Measurements from ENCODE around the gene RPS2.
"Not testable (repeated sequence)": the region's sequence is repeated elsewhere in the genome, so short reads cannot be mapped to it uniquely, and the experiment has no call there.

The RPS2 gene

DNA sequence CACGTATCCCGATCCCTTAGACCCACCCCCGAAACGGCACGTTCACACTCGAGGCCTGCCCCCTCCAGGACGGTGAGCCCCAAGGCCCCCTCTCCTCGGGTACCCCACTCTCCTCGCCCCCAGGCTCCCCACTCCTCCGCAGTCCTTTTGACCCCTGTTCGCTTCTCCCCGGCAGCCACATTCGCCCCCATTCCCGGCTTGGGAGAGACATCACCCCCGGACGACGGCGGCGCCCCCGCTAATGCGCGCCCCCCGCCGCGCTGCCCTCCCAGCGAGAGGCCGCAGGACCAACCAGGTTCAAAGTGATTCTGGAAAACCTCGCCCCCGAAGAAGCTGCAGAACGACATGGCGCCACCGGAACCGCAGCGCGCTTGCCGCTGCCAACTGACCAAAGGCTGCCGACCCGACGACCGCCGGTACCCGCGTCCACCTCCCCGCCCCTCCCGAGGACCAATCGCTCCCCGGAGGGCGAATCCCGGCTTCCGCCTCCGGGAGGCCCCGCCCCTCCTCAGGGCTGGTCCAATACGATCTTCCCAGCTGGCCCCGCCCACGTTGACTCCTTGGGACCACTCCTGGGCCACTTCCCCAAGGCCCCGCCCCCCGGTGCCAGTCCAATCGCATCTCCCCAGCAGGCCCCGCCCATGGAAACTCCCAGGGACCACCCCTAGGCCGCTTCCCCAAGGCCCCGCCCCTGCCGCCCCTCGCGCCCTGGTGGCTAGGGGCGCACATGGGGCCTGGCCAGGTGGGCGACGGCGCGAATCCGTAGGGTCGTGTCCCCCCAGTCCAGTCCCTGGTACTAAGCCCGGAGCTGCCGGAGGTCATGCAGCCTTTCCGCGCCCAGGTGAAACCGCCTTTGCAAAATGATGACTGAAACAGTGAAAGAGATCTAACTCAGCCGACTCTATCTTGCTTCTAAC lies 21.6 kb downstream of the RPS2 start, which contains the start of gene MSRB1:
TSS of gene MSRB1 (minus strand) at position 390 of the 917 bp plus-strand sequence. CDS start at position 347, 43 bp downstream.
- DNase-seq = peak; percentile 24 to 99 (median 98)

DNA sequence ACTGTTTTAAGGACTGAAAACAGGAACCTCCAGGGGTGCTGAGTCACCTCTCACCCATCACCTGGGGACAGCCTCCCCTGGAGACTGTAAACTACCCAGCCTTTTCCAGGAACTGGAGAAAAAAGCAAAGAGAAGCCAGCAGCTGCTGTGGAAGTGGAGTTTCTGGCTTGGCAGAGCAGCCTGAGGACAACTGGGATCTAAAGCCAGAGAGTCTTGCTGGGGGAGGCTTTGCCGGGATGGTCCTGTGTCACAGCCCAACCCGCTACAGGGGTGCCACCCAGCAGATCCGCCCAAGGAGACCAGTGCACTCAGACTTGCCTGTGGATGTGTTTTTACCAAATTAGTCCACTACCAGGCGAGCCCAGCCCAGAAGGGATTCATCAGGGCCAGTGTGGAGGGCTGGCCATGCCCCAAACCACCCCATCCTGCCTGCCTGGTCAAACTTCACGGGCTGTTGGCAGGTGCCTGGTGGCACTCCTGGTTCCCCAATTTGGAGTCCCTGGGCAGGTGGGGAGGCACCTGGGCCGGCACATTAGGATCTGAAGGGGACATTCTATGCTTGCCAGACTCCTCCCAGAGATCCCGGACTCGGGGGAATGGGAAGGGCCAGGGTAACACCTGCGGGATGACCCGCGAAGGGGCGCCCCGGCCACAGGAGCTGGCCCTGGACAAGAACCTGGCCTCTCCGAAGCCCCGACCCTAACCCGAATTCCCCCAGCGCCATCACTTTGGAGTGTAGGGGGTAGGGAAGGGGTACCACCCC lies 22.4 kb downstream of the RPS2 start:
- DNase-seq = no peak

DNA sequence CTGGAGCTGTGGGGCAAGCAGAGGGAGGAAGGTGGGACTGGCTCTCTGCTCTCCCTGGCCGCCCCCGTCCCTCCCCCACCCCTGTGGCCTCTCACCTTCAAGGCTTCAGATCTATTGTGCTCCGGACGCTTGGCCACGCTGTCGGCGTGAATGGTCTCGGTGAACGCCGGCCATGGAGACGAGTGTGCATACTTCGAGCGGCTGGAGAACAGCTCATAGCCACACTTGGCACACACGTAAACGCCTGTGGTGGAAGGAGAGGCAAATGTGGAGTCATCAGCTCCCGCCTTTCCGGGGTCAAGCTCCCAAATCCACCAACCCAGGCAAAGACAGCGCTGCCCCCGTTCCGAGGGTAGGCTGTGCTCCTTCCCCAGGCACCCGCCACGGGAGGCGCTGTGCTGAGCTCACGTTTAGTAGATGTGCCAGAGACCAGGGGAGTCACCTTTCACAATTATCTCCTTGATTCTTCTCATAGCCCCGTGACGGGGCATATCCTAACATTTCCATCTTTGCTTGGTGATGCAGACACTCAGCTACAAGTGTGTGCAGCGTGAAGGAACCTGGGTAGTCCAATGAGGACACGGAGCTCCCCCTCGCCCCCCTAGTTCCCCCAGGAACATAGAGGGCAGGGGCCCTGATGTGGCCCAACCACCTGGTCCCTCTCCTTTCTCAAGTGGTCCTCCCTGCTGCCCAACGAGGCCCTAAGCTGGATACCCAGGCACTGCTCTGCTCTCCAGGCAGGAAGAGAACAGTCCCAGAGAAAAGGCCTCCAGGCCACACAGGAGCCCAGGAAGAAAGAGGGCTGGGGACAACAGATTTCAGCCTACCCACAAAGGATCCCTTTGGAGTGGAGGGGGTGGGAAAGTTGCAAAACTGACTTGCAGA lies 23.2 kb downstream of the RPS2 start:
- no peak for DNase-seq

DNA sequence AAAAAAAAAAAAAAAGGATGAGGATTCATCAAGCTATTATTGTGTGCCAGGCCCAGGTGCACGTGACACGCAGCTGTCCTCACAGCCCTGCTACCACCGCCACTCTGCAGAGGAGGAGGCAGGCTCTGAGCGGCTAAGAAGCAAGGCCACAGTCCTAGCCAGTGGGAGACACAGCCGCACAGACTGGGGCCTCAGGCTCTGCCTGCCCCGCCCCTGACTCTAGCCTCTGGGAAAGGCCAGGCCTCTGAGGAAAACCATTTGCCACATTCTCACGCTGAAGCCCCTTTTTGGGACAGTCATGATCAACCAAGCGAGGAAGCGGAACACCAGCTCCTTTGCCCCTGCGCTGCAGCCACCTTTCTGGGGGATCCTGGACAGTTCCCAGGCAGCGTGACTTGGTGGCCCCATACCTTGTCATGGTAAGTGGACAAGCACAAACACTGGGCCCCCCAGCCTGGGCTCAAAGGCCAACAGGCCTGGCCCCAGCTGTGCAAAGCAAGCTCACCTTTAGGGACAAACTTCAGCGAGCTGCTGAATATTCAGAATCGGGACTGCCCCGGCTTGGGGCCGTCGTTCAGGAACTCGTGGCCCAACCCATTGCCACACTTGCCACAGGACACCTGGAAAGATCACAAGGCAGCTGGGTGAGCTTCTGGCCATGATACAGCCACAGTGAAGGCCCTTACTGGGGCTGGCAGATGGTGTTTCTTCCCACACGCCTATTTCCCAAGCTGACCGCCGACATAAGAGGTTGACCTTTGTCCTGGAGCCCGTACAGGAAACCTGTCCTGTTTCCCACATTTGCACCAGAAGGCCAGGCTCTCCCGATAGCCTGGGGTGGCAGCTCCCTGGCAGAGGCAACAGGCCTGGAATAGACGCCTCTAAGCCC lies 24.1 kb downstream of the RPS2 start:
- DNase-seq = no peak

DNA sequence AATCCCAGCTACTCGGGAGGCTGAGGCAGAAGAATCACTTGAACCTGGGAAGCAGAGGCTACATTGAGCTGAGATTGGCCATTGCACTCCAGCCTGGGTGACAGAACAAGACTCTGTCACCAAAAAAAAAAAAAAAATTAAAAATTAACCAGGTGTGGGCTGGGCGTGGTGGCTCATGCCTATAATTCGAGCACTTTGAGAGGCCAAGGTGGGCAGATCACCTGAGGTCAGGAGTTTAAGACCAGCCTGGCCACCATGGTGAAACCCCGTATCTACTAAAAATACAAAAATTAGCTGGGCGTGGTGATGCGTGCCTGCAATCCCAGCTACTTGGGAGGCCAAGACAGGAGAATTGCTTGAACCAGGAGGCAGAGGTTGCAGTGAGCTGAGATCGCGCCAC lies 24.8 kb downstream of the RPS2 start:
- DNase-seq = not testable (repeated sequence)

DNA sequence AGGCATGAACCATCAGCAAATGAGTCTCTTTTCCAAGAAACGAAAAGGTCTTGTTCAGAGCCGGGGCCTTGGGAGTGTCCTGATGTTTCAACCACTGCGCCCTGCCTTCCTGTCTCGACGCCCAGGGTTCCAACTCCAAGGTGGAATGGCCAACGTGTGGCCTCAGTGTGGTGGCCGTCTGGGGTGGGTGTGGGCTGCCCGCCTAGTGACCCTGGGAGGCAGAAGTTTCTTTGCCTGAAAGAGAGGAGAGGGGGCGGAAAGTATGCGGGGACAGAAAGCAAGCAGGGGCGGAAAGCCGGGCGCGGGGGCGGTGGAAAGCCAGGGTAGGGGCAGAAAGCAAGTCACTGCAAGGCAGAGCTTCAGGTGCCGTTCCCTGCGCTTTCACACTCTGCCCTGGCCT lies 25.7 kb downstream of the RPS2 start:
- no peak for DNase-seq

DNA sequence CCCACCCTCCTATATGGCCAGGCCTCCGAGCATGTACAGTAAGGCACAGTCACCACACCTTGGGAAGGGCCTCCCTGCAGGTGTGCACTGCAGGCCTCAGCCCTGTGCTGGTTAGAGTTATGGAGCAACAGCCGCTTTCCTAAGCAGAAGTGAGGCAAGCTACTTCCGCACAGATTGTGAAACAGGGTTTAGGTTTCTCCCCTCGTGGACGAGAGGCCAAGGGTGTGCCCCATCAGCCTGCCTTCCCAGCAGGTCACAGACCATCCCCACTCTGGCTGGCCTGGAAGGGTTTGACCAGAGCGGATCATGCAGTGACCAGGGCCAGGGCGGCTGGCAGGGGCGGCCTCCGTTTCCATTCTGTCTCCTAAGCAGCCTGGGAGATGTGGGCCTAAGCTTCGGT lies 26.3 kb downstream of the RPS2 start:
- DNase-seq = peak in 1 of 56 donors; percentile 23

DNA sequence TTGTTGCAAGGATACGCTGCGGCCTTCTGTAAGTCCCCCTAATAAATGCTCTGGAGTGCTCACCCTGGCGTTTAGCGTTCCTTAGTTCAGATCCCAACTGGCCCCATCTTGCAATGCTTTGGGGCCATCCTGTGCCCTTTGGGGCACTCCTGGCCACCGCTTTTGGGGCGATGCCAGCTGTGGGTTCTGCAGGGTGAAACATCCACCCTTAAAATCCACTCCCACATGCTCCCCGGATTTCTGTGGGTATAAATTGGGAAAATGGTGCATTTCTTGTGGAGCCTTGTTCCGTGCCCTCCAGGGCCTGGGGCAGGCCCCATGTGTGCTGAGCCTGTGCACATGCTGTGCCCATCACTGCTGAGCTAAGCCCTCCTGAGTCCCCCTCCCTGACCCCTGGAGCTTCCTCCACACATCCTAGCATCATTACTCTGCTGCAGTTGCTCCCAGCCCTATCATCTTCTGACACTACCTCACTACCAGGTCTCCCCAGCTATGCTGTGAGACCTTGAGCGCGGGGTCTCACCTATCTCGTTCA lies 27.6 kb downstream of the RPS2 start:
- DNase-seq = no peak

DNA sequence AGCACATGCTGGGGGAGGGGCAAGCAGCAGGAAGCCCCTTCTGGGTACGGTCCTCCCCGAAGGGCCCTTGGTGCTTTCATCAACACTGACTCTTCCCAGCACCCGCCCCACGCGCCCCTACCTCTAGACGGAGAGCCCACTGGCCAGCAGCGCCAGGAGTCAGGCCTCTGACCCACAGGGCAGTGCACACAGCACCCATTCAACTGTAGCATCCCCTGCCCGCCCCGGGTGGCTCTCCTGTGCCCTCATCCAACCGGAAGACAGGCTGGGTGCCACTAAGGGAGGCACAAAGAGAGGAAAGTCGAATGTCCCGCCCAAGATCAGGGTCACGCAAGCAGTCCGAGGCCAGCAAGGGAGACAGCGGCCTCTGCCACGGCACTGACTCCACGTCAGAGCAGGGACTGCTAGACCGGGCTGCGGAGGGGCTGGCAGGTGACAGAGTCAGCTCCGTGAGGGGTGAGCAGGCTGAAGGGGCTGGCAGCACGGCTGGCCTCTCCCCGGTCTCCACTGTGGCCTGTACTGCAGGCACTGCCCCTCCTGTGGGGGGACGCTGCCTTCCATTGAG lies 31.4 kb downstream of the RPS2 start:
- DNase-seq = no peak

DNA sequence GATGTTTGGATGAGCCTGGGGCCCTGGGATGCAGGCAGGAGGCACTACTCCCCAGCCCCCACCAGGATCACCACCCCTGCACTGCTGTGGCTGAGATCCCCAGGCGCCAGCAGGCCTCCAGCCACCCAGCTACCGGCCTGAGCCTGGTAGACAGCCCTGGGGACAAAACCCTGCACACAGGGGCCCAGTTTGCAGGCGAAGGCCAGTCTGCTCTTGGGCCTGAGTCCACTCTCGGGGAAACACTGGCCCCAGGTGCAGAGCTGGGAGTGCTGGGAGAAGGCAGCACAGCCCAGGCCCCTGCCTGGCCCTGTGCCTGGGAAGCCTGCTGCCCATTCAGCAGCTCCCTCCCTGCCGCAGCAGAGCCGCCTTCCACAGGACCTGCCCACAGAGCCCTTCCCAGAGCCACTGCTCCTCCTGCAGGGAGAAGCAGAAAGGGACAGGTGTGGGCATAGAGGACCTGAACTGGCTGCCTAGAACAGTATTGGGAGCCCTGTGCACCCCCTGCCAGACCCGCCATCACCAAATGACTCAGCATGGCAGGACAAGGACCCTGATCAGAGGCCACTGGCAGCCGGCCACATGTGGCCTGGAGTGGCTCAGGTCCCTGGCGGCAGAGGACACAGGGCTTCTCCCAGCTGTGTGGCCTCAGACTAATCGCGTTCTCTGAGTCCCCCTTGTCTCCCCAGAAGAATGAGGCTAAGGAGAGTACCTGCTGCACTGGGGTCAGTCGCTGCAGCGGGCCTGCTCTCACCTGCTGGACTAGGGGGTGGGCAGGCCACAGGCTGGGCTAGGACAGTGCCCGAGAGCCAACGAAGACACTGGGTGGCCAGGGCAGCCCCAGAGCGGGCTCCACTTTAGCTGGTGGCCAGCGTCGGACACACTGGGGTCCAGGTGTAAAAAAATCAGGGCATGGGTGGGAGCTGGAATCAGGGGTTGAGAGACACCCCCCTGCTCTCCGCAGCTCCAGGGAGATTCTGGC lies 32.3 kb downstream of the RPS2 start:
- DNase-seq = no peak

DNA sequence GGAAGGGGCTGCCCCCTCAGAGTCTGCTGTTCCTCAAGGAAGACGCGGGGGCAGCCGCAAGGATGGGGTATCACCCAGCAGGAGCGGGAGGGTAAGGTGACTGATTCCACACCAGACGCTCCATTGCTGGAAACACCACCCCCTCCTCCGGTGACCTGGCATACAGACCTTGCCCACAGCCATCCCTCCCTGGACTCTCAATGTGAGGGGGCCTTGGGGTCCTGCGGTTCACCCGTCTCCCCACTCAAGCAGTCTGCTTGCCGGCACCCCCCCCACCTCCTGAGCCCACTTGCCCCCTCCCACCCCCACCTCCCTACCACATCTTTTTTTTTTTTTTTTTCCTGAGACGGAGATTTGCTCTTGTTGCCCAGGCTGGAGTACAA lies 34.3 kb downstream of the RPS2 start:
- DNase-seq = no peak

DNA sequence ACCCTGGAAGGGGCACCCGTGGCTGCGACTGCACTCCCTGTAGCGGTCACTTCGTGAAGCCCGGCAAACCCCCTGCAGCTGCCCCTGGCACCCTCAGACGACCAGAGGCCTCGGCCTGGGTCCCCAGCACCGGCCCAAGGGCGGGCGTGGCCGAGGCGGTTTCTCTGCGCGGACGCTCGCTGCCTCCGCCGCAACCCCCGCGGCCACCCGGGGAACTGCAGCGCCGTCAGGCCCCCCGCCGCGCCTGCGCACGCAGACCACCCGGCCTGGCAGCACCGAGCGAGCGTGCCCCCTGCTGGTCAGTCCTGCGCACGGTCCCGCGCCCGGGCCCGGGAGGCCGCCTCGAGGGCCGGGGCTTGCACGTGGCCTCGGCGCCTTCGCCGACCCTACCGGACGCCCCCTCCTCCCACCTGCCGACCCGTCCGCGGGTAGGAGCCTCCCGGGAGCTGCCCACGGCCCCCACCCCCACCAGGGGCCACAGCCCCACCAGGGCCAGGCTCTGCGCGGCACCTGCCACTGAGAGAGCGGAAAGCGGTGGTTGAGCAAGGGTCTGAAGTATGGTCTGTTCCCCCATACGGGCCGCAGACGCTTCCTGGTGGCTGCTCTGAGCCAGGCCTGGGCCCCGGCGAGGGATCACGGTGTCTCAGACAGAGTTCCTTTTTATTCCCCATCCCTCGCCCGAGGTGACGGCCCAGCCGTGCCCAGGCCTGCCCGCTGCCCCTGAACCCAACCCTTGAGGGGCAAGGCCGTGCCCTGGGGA lies 34.9 kb downstream of the RPS2 start:
- peak in 54 of 56 donors; percentile 2 to 91 (median 72) for DNase-seq

DNA sequence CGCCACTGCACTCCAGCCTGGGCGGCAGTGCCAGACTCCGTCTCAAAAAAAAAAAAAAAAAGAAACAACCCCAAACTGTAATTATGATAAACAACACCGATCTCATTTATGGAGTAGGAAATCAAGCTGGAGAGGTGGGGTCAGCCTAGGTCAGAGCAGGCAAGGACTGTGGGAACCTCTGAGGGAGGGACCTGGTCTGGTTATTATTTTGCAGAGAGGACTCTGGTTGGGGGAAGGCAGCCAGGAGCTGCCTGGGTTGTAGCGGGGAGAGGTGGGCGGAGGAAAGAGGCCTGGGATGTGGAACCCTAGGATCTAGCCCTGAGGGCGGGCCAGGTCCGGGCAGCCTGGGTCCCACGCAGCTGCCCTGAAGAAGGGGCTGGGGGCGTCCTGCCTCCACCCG lies 35.5 kb downstream of the RPS2 start:
- peak in 1 of 56 donors; percentile 18 for DNase-seq

DNA sequence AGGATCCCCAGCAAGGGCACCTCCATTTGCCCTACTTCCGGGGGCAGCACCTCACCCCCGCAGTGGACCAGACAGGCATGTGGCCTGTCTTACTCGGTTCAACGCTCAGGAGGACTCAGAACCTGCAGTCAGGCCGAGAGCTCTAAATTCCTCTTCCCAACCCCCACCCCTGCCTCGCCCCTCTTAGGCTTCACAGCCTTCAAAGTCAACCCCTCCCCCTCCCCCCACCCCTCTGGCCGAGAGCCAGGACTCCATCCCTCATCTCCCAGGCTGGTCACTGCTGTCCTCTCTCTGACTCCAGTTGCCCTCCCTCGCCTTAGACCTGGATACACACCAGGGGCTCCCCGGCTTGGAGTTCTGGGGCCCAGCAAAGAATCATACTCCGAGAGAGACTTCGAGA lies 38.4 kb downstream of the RPS2 start:
- no peak for DNase-seq

DNA sequence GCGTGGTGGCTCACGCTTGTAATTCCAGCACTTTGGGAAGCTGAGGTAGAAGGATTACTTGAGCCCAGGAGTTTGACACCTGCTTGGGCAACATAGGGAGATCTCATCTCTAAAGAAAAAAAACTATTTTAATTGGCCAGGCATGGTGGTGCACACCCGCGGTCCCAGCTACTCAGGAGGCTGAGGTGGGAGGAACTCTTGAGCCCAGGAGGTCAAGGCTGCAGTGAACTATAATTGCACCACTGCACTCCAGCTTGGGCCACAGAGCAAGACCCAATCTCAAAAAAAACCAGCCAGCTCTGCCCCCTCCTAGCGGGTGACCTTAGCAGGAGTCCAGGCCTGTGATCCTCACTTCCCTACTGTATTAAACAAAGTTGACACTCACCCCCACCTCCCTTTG lies 40.5 kb downstream of the RPS2 start:
- no peak for DNase-seq

DNA sequence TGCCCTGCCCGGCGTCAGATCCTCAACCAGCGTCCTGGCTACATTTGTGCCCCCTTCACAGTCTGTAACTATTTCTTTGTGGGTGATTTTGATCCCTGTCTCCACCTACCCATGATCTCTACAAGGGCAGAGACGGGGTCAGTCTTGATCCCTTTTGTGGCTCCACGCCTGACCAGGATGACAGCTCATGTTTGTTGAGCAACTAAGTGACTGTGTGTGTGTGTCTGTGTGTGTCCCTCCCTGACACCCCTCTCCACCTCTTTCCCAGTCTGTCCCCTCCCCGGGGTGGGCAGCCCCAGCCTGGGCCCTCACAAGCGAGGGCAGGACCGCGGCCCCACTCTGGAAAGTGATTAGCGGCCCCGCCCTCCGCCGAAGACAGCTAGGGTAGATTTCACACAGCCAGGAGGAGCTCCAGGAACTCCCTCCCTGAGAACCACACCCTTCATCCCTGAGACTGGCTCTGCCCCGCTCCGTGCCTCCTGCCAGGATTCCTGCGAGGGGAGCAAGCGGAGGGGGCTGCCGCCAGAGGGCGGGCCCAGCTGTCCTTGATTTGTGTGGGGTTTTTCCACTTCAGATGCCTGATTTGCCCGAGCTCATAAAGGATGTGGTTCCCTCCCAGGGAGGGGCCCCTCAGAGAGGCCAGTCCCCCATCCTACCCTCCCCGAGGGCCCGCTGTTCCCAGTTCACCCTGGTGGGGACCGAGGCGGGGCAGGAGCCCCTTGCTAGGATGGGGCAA lies 41.2 kb downstream of the RPS2 start:
- no peak for DNase-seq

DNA sequence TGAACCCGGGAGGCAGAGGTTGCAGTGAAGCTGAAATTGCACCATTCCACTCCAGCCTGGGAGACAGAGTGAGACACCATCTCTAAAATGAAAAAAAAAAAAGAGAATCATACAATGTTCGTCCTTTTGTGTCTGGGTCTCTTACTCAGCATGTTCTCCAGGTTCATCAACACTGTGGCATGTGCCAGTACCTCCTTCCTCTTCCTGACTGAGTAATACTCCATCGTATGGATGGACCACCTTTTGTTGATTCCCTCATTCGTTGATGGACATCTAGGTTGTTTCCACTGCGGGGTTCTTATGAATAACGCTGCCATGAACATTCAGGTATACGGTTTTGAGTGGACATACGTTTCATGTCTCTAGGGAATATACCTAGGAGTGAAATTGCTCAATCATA lies 42.3 kb downstream of the RPS2 start:
- DNase-seq = no peak

All from amygdala (tissue), 56 donors.